ENCODE measurements around the gene PICALM. TPM values are rescaled to one million over a fixed set of nuclear protein-coding genes. Genes with fewer than 3 reads are reported as not detected.
A peak's percentile ranks its signal among the peaks of the same experiment; 100 is the strongest.

The PICALM gene
- polyA plus RNA-seq, 3 donors, result 62.4 to 241 (median 81.0) TPM

- Histone ChIP-seq H3K4me1 (ENCODE audit: control insufficient read depth in 1 of 2, insufficient read depth in 2 of 2, low read length in 2 of 2) (peaks cover 9 to 13% of the 10 kb centered on the region in 2 donors), H3K9me3 (replicated peaks in 1 of 2; ENCODE audit: control insufficient read depth in 1 of 2, insufficient read depth in 1 of 2, low read length in 2 of 2) (no peaks in the 10 kb centered on the region), H3K79me2 (ENCODE audit: insufficient read depth, low read length) (no peaks in the 10 kb centered on the region), H2AFZ (ENCODE audit: insufficient read depth, low read depth, low read length, poor library complexity, severe bottlenecking) (no peak overlapping the region), H3K4me2 (replicated peaks; ENCODE audit: extremely low read depth, low read length, poor library complexity, severe bottlenecking) (no peak overlapping the region), H3K27me3 (ENCODE audit: control insufficient read depth in 2 of 2, insufficient read depth in 2 of 2, low read length in 2 of 2) (no peaks in the 10 kb centered on the region), H3K4me3 (replicated peaks in 1 of 3; ENCODE audit: low read depth in 2 of 3, low read length in 3 of 3) (no peak overlapping the region), H4K20me1 (ENCODE audit: insufficient read depth, low read length) (no peaks in the 10 kb centered on the region), H3K27ac (ENCODE audit: low read depth in 1 of 2, low read length in 2 of 2) (no peak overlapping the region), H3K36me3 (replicated peaks in 1 of 2; ENCODE audit: control insufficient read depth in 1 of 2, insufficient read depth in 2 of 2, low read length in 2 of 2) (no peaks in the 10 kb centered on the region), H3K9ac (ENCODE audit: insufficient read depth, low read length, poor library complexity, severe bottlenecking) (no peak overlapping the region)
- Mint-ChIP-seq H3K36me3 (no peaks in the 10 kb centered on the region), H3K4me1 (peaks cover 25% of the 10 kb centered on the region), H3K27me3 (ENCODE audit: low read depth in 3 of 3) (peaks cover 0 to 3% (median 0%) of the 10 kb centered on the region in 3 donors), H3K27ac (no peak overlapping the region), H3K4me3 (peak overlapping the region in 1 of 2 donors; percentile 3), H3K9me3 (no peaks in the 10 kb centered on the region)
- TF ChIP-seq CTCF (IDR thresholded peaks at IDR 0.05), result no peak
- DNase-seq, result peak in 1 of 3 donors; percentile 48
- intact Hi-C loops (cut with micrococcal nuclease), result no loop called here
- WGBS (ENCODE audit: insufficient coverage), result 100% methylated on average over 4 of the region's 4 CpGs
Measured at GRCh38 chr11:86116386-86116726, 47.5 kb upstream of the PICALM start.

GRCh38 chr11:86115542-86116385 is 46.9 kb upstream of the PICALM start:
- Histone ChIP-seq H3K27me3 (ENCODE audit: control insufficient read depth in 2 of 2, insufficient read depth in 2 of 2, low read length in 2 of 2) (no peaks in the 10 kb centered on the region), H2AFZ (ENCODE audit: insufficient read depth, low read depth, low read length, poor library complexity, severe bottlenecking) (no peak overlapping the region), H3K9me3 (replicated peaks in 1 of 2; ENCODE audit: control insufficient read depth in 1 of 2, insufficient read depth in 1 of 2, low read length in 2 of 2) (no peaks in the 10 kb centered on the region), H3K4me1 (ENCODE audit: control insufficient read depth in 1 of 2, insufficient read depth in 2 of 2, low read length in 2 of 2) (peaks cover 9 to 13% of the 10 kb centered on the region in 2 donors), H3K4me3 (replicated peaks in 1 of 3; ENCODE audit: low read depth in 2 of 3, low read length in 3 of 3) (no peak overlapping the region), H3K4me2 (replicated peaks; ENCODE audit: extremely low read depth, low read length, poor library complexity, severe bottlenecking) (no peak overlapping the region), H3K36me3 (replicated peaks in 1 of 2; ENCODE audit: control insufficient read depth in 1 of 2, insufficient read depth in 2 of 2, low read length in 2 of 2) (no peaks in the 10 kb centered on the region), H3K79me2 (ENCODE audit: insufficient read depth, low read length) (no peaks in the 10 kb centered on the region), H3K27ac (ENCODE audit: low read depth in 1 of 2, low read length in 2 of 2) (no peak overlapping the region), H3K9ac (ENCODE audit: insufficient read depth, low read length, poor library complexity, severe bottlenecking) (no peak overlapping the region), H4K20me1 (ENCODE audit: insufficient read depth, low read length) (no peaks in the 10 kb centered on the region)
- intact Hi-C loops (cut with micrococcal nuclease), result no loop called here
- Mint-ChIP-seq H3K4me3 (peak overlapping the region in 1 of 2 donors; percentile 3), H3K9me3 (no peaks in the 10 kb centered on the region), H3K27me3 (ENCODE audit: low read depth in 3 of 3) (peaks cover 0 to 3% (median 0%) of the 10 kb centered on the region in 3 donors), H3K27ac (peak overlapping the region in 1 of 7 donors; percentile 55), H3K36me3 (no peaks in the 10 kb centered on the region), H3K4me1 (peaks cover 25% of the 10 kb centered on the region)
- DNase-seq, result no peak
- WGBS (ENCODE audit: insufficient coverage), result no CpG with 5 or more reads among the region's 3 CpGs
- TF ChIP-seq CTCF (IDR thresholded peaks at IDR 0.05), result no peak
